ENCODE results near the gene CDS1.

DNA sequence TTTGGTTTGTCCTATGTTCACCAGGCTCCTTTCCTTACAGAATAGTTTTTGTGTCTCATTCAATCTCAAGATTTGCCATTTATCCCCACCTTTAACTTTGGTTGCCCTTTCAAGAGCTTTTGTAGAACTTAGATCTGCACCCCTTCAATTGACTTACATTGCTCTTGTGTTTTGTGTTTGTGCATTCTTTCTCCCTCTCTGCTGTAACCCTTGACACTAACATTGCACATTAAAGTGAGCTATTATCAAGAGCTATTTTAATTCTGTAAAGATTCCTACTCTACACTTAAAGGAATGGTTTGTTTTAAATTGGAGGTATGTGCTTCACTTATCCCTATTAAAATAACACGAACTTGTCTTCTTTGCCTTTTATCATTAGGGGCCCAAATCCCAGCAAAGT is 65.3 kb downstream of the CDS1 start:
- TF ChIP-seq, protein P1, sequence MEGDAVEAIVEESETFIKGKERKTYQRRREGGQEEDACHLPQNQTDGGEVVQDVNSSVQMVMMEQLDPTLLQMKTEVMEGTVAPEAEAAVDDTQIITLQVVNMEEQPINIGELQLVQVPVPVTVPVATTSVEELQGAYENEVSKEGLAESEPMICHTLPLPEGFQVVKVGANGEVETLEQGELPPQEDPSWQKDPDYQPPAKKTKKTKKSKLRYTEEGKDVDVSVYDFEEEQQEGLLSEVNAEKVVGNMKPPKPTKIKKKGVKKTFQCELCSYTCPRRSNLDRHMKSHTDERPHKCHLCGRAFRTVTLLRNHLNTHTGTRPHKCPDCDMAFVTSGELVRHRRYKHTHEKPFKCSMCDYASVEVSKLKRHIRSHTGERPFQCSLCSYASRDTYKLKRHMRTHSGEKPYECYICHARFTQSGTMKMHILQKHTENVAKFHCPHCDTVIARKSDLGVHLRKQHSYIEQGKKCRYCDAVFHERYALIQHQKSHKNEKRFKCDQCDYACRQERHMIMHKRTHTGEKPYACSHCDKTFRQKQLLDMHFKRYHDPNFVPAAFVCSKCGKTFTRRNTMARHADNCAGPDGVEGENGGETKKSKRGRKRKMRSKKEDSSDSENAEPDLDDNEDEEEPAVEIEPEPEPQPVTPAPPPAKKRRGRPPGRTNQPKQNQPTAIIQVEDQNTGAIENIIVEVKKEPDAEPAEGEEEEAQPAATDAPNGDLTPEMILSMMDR (IDR thresholded peaks at IDR 0.05; ENCODE audit: control extremely low read depth in 1 of 3, insufficient read depth in 1 of 3, low read depth in 1 of 3, low read length in 3 of 3): no peak
- TF ChIP-seq SUZ12 (IDR thresholded peaks at IDR 0.05; ENCODE audit: low read length) (no peak), SIN3A (conservative IDR thresholded peaks at IDR 0.05 in 1 of 2, IDR thresholded peaks at IDR 0.05 in 1 of 2; ENCODE audit: low read depth in 1 of 2, low read length in 2 of 2) (no peak), BRCA1 (IDR thresholded peaks at IDR 0.05; ENCODE audit: low read depth, low read length) (no peak), YY1 (IDR thresholded peaks at IDR 0.05; ENCODE audit: low read depth, low read length) (no peak)

All from H1 (cell line).